SU-DHL-6 (cell line): ENCODE measurements around the gene KLHL1.

ENCODE experiments used
- CTCF ChIP-seq: fragments of 200-600 bp; sonication (generic); IDR thresholded peaks from one replicate; pipeline ENCODE4 v1.5.1; 2017; ENCODE audit warnings: antibody characterized with exemption, mild to moderate bottlenecking, low read length, moderate library complexity; ENCODE audit not compliant: insufficient read depth, poor library complexity, severe bottlenecking
- EZH2phosphoT487 ChIP-seq: fragments of 200-600 bp; sonication (generic), shearing (Covaris generic); conservative IDR thresholded peaks from 2 replicates; pipeline ENCODE4 v1.6.1; 2018; ENCODE audit warnings: mild to moderate bottlenecking, antibody characterized with exemption, low read length, moderate library complexity, mixed read lengths

DNA sequence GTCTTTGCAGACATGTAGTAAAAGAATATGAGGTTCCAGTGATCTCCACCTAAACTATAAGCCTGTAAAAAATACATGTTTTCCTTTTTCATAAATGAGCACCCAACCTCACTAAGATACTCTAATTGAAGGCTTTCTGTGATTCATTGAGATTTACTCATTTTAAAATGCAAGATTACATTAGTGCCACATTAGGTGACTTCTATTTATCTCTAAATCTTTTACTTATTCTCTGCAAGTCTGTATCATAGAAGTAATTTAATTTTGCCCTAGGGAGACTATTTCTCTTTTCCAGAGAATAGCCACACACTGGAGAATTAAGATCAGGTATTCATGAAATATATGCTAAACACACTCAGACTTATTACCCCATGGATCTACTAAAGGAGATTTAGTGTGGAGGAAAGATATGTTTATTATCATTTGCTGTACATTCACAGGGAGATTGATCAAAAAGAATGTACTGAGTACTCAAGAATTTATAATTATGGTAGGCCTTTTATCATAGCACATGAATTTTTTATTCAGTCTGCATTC lies 290.9 kb downstream of the KLHL1 start:
- TF ChIP-seq CTCF (no peak), EZH2phosphoT487 (no peak)
